Tibial artery (tissue), 4 donors: ENCODE results near the gene TRIM8.
A peak's percentile ranks its signal among the peaks of the same experiment; 100 is the strongest.

ENCODE experiments used
- DNase-seq, 2 donors: peaks; one replicate each; pipeline ENCODE4 v3.0.0-alpha.2; 2019
- H3K27ac ChIP-seq, 2 donors: fragments of 200-600 bp; sonication (generic) in 1 of 2; 1 replicate in 1 of 2; 2 replicates in 1 of 2; pipeline ENCODE4 v1.5.1; 2018 to 2019; ENCODE audit warnings: mild to moderate bottlenecking in 1 of 2
- H3K27me3 ChIP-seq, 2 donors: fragments of 200-600 bp; sonication (generic) in 1 of 2; one replicate each; pipeline versions ENCODE4 v1.5.1 to v1.6.0; 2016 to 2019
- H3K36me3 ChIP-seq, 3 donors: fragments of 200-600 bp; sonication (generic) in 2 of 3; one replicate each; pipeline ENCODE4 v1.5.1; 2016 to 2019; ENCODE audit warnings: mild to moderate bottlenecking in 2 of 3
- H3K4me1 ChIP-seq, 4 donors: fragments of 200-600 bp; sonication (generic) in 2 of 4; 1 replicate in 3 of 4; 2 replicates in 1 of 4; pipeline ENCODE4 v1.5.1; 2016 to 2019
- H3K4me3 ChIP-seq, 2 donors: fragments of 200-600 bp; sonication (generic) in 1 of 2; 1 replicate in 1 of 2; 2 replicates in 1 of 2; pipeline ENCODE4 v1.5.1; 2018 to 2019; ENCODE audit warnings: mild to moderate bottlenecking in 2 of 2
- H3K9me3 ChIP-seq, 3 donors: fragments of 200-600 bp; sonication (generic) in 1 of 3; one replicate each; pipeline ENCODE4 v1.5.1; 2016 to 2019
- intact Hi-C: fragments of 100-400 bp; cut with DNase I; formaldehyde crosslinking; loops from one replicate; pipeline ENCODE4 v1.15.0; 2023; ENCODE audit warnings: low total_unique reads
- TF ChIP-seq, protein P1 (sequence below), 2 experiments: fragments of 200-600 bp in 1 of 2; fragments of 450-650 bp in 1 of 2; IDR thresholded peaks; one replicate each; pipeline ENCODE4 v1.5.1; 2017 to 2019; ENCODE audit warnings: antibody characterized with exemption in 2 of 2, mild to moderate bottlenecking in 1 of 2, moderate library complexity in 1 of 2

Gene TRIM8

DNA sequence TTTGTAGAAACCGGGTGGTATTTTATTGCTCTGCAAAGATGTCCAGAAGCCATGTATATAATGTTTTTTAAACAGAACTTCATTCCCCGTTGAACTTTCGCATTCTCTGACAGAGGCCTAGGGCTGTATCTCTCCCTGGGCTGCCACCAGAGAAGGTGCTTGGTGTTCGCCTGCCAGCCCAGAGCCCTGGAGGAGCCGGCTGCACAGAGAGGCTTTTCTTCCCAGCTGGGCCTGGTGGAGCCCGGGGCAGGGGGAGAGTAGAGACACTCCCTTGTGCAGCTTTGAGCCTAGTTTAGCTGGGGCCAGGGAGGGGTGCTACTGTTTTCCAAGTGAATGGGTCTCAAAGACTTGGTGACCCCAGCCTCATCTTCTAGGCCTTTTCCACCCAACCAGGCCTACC is 13.6 kb upstream of the TRIM8 start:
- peaks cover 0 to 19% (median 0%) of the 10 kb centered on the region in 3 donors for H3K36me3 ChIP-seq
- no peak for DNase-seq
- intact Hi-C loops, result no loop called here
- H3K4me3 ChIP-seq, result no peak overlapping the region
- no peaks in the 10 kb centered on the region for H3K9me3 ChIP-seq
- no peak overlapping the region for H3K27ac ChIP-seq
- no peaks in the 10 kb centered on the region for H3K27me3 ChIP-seq
- peaks cover 8 to 81% (median 73%) of the 10 kb centered on the region in 4 donors for H3K4me1 ChIP-seq
- TF ChIP-seq, protein P1, sequence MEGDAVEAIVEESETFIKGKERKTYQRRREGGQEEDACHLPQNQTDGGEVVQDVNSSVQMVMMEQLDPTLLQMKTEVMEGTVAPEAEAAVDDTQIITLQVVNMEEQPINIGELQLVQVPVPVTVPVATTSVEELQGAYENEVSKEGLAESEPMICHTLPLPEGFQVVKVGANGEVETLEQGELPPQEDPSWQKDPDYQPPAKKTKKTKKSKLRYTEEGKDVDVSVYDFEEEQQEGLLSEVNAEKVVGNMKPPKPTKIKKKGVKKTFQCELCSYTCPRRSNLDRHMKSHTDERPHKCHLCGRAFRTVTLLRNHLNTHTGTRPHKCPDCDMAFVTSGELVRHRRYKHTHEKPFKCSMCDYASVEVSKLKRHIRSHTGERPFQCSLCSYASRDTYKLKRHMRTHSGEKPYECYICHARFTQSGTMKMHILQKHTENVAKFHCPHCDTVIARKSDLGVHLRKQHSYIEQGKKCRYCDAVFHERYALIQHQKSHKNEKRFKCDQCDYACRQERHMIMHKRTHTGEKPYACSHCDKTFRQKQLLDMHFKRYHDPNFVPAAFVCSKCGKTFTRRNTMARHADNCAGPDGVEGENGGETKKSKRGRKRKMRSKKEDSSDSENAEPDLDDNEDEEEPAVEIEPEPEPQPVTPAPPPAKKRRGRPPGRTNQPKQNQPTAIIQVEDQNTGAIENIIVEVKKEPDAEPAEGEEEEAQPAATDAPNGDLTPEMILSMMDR (IDR thresholded peaks at IDR 0.05), result no peak

DNA sequence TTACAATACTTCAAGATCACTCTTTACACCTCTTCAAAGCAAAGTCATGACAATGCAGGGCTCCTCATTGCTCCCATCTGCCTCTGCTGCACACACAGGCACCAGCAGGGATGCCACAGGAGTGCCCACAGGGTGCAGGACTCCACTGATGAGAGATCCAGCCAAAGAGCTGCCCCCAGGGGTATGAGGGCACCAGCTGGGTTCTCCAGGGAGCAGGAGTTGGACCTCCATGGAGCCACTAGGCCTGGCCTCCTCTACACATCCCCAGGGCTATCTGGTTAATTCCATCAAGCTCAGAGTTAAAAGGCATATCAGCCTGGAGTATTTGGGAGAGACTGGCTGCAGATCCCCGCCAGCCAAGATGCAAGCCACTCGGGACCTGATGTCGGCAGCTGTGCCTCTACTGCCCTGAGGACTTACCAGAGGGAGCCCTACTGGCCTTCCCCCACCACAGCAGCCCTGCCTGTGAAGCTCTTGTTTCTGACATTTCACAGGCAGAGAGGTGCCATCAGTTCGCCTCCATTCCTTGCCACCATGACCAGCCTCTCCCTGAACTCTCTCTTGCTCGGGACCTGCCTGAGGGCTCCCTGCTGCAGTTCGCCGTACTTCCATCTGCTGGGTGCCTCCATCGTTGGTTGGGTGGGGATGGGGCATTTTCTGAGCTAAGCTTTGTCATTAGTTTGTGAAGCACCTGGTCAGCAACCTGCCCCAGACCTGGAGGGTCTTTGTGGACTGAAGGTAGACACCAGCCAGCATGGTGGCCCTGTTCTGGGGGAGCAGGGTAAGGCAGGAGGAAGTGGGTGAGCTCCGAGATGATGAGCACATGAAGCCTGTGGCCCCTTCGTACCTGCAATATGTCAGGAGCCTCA is 12.5 kb upstream of the TRIM8 start:
- H3K4me1 ChIP-seq, result peaks cover 8 to 70% (median 64%) of the 10 kb centered on the region in 4 donors
- no peaks in the 10 kb centered on the region for H3K9me3 ChIP-seq
- H3K27ac ChIP-seq, result peak overlapping the region; percentile 58 to 68
- TF ChIP-seq, protein P1 (IDR thresholded peaks at IDR 0.05), result no peak
- DNase-seq, result no peak
- intact Hi-C loops, result no loop called here
- H3K4me3 ChIP-seq, result no peak overlapping the region
- H3K27me3 ChIP-seq, result no peaks in the 10 kb centered on the region
- peaks cover 0 to 19% (median 0%) of the 10 kb centered on the region in 3 donors for H3K36me3 ChIP-seq

DNA sequence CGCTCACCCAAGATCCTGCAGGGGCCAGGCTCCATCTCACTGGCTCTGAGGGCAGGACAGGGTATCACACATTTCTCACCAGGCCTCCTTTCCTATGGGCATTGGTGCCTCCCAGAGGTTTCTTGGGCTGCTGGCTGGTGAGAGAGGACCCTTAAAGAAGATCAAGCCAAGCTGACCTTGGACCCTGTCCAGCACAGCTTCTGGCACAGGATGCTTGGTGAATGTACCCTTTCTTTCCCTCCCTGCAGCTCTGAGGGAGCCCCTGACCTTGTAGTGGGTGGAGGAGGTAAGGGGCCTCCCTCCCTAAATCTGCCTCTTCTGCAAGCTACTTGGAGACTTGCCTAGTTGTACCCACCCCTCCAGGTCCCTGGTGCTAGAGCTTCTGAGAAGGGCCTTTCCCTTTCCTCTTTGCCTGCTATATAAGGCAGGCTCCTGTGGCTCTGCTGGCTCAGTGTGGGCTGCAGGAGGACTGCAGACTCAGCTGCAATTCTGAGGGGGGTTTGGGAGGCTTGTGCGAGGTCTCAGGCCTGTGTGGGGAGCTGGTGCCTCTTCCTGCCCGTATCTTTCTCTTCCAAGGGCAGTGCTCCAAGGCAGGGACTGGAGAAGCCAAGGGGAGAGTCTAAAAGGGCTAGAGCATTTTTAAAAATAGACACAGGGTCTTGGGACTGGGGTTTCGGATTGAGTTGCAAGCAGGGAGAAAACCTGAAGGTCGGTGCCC is 11.7 kb upstream of the TRIM8 start:
- Histone ChIP-seq H3K4me3 (no peak overlapping the region), H3K4me1 (peaks cover 8 to 62% (median 56%) of the 10 kb centered on the region in 4 donors), H3K27ac (peak overlapping the region; percentile 58 to 68), H3K9me3 (no peaks in the 10 kb centered on the region), H3K27me3 (no peaks in the 10 kb centered on the region), H3K36me3 (peaks cover 0 to 19% (median 0%) of the 10 kb centered on the region in 3 donors)
- TF ChIP-seq, protein P1 (IDR thresholded peaks at IDR 0.05), result no peak
- intact Hi-C loops, result no loop called here
- no peak for DNase-seq

DNA sequence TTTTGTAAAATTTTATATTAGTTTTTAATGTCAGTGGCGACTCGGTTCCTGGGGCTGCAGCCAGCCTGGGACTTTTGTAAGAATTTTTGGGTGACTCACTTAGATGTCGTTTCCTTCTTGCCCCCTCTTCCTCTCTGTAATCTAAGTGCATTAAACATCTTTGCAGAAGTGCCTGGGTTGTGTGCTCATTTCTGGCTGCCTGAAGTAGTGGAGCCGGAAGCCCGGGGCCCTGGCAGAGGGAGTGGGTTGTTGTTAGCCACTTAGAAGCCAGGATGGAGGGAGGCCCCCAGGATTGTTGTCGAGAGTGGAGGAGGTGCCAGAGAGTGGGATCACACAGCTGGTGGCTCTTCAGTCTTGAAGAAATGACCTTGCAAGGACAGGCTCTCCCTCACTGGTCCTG is 11.0 kb upstream of the TRIM8 start:
- Histone ChIP-seq H3K4me1 (peaks cover 5 to 55% (median 48%) of the 10 kb centered on the region in 4 donors), H3K27ac (peak overlapping the region; percentile 58 to 68), H3K36me3 (peaks cover 0 to 19% (median 0%) of the 10 kb centered on the region in 3 donors), H3K27me3 (no peaks in the 10 kb centered on the region), H3K9me3 (no peaks in the 10 kb centered on the region), H3K4me3 (no peak overlapping the region)
- intact Hi-C loops, result no loop called here
- no peak for DNase-seq
- TF ChIP-seq, protein P1 (IDR thresholded peaks at IDR 0.05), result no peak

DNA sequence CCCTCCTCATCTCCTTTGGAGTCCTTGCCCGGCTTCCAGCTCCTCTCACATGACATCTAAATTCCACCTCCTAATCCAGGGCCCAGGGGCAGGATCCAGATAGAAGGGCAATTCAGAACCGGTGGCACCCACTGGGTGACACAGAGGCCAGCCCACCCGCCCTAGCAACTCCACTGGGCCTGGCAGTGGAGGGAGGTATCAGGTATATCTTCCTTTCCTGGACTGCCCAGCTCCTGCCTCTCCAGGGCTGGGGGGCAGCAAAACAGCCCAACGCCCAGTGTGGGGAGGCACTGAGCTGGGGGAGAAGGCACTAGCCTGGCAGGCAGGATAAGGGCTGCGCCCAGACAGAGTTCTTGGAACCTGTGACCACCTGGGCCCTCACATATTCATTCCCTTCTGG is 10.4 kb upstream of the TRIM8 start:
- Histone ChIP-seq H3K27ac (peak overlapping the region; percentile 58 to 68), H3K27me3 (no peaks in the 10 kb centered on the region), H3K4me3 (no peak overlapping the region), H3K36me3 (peaks cover 0 to 19% (median 0%) of the 10 kb centered on the region in 3 donors), H3K4me1 (peaks cover 0 to 49% (median 43%) of the 10 kb centered on the region in 4 donors), H3K9me3 (no peaks in the 10 kb centered on the region)
- no peak for DNase-seq
- TF ChIP-seq, protein P1 (IDR thresholded peaks at IDR 0.05), result no peak
- intact Hi-C loops, result no loop called here
